ENCODE measurements around the gene PLEKHS1.
"Not testable (repeated sequence)": the region's sequence is repeated elsewhere in the genome, so short reads cannot be mapped to it uniquely, and the experiment has no call there.

Gene PLEKHS1

DNA sequence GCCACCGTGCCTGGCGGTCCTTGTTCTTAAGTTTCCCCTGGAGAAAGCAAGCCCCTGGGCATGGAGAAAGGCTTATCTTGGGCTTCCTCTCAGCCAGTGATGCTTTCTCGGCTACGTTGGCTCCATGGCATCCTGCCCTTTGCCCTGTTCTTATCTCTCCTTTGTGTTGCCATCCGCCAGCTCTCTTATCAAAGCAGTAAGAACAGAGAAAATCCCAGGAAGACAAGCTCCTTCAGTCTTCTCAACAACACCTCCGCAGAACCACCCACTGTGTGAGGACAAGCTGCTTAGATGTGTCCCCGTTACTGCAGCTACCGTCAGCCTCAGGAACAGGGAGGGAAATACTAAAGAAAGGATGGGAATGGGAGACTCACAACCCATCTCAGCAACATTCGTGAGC is 3.3 kb downstream of the PLEKHS1 start:
- Mint-ChIP-seq H3K27me3 (ENCODE audit: low read depth) (peaks cover 36% of the 10 kb centered on the region), H3K4me1 (ENCODE audit: low read depth) (no peaks in the 10 kb centered on the region), H3K4me3 (no peak overlapping the region), H3K27ac (no peak overlapping the region), H3K9me3 (no peaks in the 10 kb centered on the region), H3K36me3 (ENCODE audit: low read depth) (no peaks in the 10 kb centered on the region)

DNA sequence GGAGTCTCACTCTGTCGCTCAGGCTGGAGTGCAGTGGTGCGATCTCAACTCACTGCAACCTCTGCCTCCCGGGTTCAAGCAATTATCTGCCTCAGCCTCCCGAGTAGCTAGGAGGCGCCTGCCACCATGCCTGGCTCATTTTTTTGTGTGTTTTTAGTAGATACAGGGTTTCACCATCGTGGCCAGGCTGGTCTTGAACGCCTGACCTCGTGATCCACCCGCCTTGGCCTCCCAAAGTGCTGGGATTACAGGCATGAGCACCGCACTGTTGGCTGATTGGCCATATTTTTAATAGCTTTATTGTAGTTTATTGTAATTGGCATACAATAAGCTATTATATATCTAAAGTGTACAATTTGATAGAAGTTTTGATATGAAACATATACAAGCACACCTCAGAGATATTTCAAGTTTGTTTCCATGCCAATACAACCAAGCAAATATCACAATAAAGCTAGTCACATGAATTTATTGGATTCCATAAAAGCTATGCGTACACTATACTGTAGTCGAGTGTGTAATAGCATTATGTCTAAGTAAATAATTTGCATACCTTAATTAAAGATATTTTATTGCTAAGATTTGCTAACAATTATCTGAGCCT is 5.6 kb downstream of the PLEKHS1 start:
- Mint-ChIP-seq H3K9me3 (no peaks in the 10 kb centered on the region), H3K27me3 (ENCODE audit: low read depth) (peaks cover 34% of the 10 kb centered on the region), H3K4me3 (no peak overlapping the region), H3K4me1 (ENCODE audit: low read depth) (no peaks in the 10 kb centered on the region), H3K27ac (no peak overlapping the region), H3K36me3 (ENCODE audit: low read depth) (no peaks in the 10 kb centered on the region)

DNA sequence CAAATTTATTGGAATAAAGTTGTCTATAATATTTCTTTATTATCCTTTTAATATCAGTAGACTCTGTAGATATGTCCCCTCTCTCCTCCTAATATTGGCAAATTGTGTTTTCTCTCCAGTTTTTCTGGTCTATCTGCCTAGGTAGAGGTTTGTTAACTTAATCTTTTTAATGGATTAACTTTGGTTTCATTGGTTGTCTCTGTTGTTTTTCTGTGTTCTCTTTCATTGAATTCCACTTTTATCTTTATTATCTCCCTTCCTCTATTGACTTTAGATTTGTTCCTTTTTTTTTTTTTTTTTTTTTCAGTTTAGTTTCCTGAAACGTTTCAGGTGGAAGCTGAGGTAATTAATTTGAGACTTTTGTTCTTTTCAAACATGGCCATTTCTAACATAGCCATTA is 10.6 kb downstream of the PLEKHS1 start:
- peaks cover 49% of the 10 kb centered on the region for H3K27me3 Mint-ChIP-seq (ENCODE audit: low read depth)
- H3K4me1 Mint-ChIP-seq (ENCODE audit: low read depth): no peaks in the 10 kb centered on the region
- H3K9me3 Mint-ChIP-seq: no peaks in the 10 kb centered on the region
- no peaks in the 10 kb centered on the region for H3K36me3 Mint-ChIP-seq (ENCODE audit: low read depth)
- H3K4me3 Mint-ChIP-seq: no peak overlapping the region
- no peak overlapping the region for H3K27ac Mint-ChIP-seq

DNA sequence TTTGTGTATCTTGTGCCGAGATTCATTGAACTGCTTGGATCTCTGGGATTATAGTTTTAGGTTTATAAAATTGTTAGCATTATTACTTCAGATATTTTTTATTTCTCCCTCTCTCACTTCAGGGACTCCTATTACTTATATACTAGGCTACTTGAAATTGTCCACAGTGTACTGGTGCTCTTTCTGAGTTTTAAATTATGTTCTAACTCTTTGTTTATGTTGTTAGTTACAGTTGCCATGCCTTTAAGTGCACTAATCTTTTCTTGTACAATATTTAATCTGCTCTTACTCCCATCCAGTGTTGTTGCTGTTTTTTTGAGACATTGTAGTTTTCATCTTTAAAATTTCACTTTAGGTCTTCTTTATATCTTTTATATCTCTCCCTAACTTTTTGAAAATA is 13.1 kb downstream of the PLEKHS1 start:
- Mint-ChIP-seq H3K9me3 (no peaks in the 10 kb centered on the region), H3K27ac (no peak overlapping the region), H3K4me3 (no peak overlapping the region), H3K36me3 (ENCODE audit: low read depth) (no peaks in the 10 kb centered on the region), H3K4me1 (ENCODE audit: low read depth) (no peaks in the 10 kb centered on the region), H3K27me3 (ENCODE audit: low read depth) (peaks cover 59% of the 10 kb centered on the region)

DNA sequence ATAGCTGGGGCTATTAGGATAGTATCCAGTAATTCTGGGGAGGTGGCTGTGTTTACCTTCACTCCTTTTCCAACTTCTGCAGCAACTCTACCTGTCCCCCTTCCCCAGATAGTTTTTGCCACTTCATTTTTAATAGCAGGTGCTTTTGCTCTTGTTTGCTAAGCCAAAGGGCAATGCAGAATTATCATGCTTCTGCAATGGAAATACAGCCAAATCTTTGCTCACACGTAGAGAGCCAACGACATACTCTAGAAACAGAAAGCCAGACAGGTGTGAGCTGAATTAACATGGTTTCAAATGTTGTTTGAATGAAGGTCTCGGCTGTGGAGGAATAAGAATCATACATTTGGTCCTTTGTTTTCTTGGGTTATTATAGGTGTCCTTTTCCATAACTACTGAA is 14.4 kb downstream of the PLEKHS1 start:
- no peak overlapping the region for H3K4me3 Mint-ChIP-seq
- H3K27ac Mint-ChIP-seq: no peak overlapping the region
- H3K4me1 Mint-ChIP-seq (ENCODE audit: low read depth): no peaks in the 10 kb centered on the region
- H3K9me3 Mint-ChIP-seq: no peaks in the 10 kb centered on the region
- no peaks in the 10 kb centered on the region for H3K36me3 Mint-ChIP-seq (ENCODE audit: low read depth)
- H3K27me3 Mint-ChIP-seq (ENCODE audit: low read depth): peaks cover 54% of the 10 kb centered on the region

DNA sequence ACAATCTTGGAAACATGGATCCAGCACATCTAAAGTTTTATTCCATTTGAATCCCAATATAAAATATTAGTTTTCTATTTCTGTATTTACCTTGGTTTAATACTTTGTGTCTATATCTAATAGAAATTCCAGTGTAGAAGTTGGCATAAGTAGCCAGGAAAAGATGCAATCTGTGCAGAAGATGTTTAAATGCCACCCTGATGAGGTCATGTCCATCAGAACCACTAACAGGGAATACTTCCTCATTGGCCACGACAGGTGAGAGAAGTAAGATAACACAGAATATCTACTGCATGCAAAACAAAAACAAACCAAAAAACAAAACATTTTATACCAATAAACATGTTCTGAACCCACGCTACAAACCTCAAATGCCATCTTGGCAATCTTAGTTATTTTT is 15.7 kb downstream of the PLEKHS1 start:
- H3K4me3 Mint-ChIP-seq: no peak overlapping the region
- H3K27me3 Mint-ChIP-seq (ENCODE audit: low read depth): peaks cover 56% of the 10 kb centered on the region
- no peaks in the 10 kb centered on the region for H3K36me3 Mint-ChIP-seq (ENCODE audit: low read depth)
- no peaks in the 10 kb centered on the region for H3K9me3 Mint-ChIP-seq
- H3K4me1 Mint-ChIP-seq (ENCODE audit: low read depth): no peaks in the 10 kb centered on the region
- no peak overlapping the region for H3K27ac Mint-ChIP-seq

DNA sequence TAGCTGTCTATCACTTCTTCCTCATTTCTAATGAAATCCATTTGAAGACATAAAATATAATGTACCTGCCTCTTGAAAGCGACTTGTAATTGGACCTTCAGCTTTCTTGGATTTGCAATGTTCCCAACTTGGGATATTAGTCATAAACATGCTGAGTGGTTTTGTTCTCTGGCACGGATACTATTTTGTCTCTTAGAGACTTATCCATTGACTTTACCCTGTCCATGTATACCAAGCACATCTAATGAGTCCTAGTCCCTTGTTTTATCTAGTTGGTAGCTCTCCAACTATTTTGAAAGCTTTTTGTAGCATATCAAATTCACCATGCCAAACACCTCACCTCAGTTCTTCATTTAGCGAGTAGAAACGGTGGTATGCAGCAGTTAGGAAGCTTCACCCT is 18.9 kb downstream of the PLEKHS1 start:
- H3K27me3 Mint-ChIP-seq (ENCODE audit: low read depth): peaks cover 42% of the 10 kb centered on the region

DNA sequence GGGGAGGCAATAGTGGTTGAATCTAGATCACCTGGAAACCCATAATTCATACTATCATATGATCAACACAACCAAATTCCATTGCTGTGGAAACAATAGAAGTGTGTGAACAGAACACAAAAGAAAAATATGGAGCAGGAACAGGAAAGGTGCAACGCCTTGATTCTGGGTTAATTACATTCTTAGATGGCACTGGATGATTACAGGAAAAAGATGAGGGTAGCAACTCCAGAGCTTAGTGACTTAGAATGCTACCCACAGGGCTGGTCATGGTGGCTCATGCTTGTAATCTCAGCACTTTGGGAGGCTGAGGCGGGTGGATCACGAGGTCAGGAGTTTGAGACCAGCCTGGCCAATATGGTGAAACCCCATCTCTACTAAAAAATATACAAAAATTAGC is 19.6 kb downstream of the PLEKHS1 start:
- not testable (repeated sequence) for H3K36me3 Mint-ChIP-seq (ENCODE audit: low read depth); H3K4me3 Mint-ChIP-seq; H3K9me3 Mint-ChIP-seq; H3K27ac Mint-ChIP-seq; H3K4me1 Mint-ChIP-seq (ENCODE audit: low read depth)
- H3K27me3 Mint-ChIP-seq (ENCODE audit: low read depth): peaks cover 44% of the 10 kb centered on the region

More for the DNA sequence above, 18.9 kb downstream of the PLEKHS1 start:
- Mint-ChIP-seq H3K9me3 (no peaks in the 10 kb centered on the region), H3K4me3 (no peak overlapping the region), H3K36me3 (ENCODE audit: low read depth) (no peaks in the 10 kb centered on the region), H3K27ac (no peak overlapping the region), H3K4me1 (ENCODE audit: low read depth) (no peaks in the 10 kb centered on the region)

DNA sequence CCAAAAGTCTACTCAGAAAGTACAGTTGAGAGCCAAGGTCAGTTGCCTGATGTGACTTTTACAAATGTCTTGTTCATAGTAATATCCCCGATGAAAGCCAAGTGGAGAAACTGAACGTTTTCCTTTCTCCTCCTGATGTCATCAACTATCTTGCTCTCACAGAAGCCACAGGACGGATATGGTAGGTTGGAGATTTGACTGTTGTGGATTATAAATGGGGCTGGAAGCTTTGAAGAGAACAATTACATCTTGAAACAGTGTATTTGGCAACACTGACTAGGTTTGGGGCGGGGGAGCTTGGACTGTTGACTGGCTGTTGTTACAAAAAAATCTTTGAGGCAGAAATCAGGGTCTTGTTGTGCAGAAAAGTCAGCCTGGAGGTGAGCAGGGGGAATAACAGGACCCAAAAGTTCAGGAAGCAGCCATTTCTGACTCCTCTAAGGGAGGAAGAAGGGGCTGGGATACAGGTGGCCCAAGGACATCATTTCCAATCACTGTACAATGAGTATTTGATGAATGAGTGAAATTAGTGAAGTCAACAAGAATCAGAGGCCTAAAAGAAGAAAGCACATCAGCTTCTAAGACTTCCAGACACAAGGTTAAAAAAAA is 24.3 kb downstream of the PLEKHS1 start:
- Mint-ChIP-seq H3K27me3 (ENCODE audit: low read depth) (peaks cover 18% of the 10 kb centered on the region), H3K4me3 (no peak overlapping the region), H3K4me1 (ENCODE audit: low read depth) (no peaks in the 10 kb centered on the region), H3K36me3 (ENCODE audit: low read depth) (no peaks in the 10 kb centered on the region), H3K27ac (no peak overlapping the region), H3K9me3 (no peaks in the 10 kb centered on the region)

DNA sequence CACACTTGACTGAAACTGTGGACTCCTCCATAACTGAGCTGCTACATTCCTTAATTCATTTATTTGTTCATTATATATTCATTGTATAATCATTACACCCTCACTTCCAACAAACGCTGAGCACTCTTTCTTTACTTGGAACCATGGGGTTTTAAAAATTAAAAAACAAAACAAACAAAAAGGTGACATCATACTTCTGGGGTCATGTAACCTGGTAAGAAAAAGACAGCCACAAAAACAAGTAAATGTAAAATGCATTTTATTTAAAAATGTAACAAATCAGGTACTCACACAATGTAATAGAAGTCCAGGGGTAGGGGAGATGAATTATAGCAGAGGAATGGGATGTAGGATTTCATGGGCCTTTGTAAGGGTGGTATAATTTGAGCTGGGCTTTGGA is 25.1 kb downstream of the PLEKHS1 start:
- Mint-ChIP-seq H3K9me3 (no peaks in the 10 kb centered on the region), H3K27ac (no peak overlapping the region), H3K27me3 (ENCODE audit: low read depth) (peaks cover 18% of the 10 kb centered on the region), H3K4me1 (ENCODE audit: low read depth) (no peaks in the 10 kb centered on the region), H3K4me3 (no peak overlapping the region), H3K36me3 (ENCODE audit: low read depth) (no peaks in the 10 kb centered on the region)

DNA sequence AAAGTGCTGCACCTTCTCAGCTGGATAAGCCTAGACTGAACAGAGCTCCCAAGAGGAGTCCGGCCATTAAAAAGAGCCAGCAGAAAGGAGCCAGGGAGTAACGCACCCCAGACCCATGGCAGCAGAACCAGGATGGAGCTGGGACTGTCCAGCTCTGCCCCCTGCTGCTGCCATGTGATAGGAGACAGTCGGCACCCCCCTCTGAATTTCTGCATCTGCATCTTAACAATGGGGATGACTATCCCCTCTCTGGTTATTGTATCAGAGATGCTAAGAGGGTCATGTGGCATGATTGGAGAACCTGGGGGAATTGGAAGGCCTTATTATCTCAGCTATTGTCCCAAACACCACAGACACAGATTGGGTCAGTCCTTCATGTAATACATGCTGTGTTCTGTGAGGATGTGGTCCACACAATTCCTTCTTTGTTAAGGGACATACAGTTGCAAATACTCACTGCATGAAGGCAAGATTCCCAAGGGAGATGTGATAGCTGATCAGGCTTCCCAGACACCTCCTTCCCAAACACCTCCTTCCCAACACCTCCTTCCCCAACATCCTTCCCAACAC is 29.3 kb downstream of the PLEKHS1 start:
- Mint-ChIP-seq H3K4me3 (no peak overlapping the region), H3K9me3 (no peaks in the 10 kb centered on the region), H3K27ac (no peak overlapping the region), H3K27me3 (ENCODE audit: low read depth) (peaks cover 7% of the 10 kb centered on the region), H3K36me3 (ENCODE audit: low read depth) (no peaks in the 10 kb centered on the region), H3K4me1 (ENCODE audit: low read depth) (no peaks in the 10 kb centered on the region)

DNA sequence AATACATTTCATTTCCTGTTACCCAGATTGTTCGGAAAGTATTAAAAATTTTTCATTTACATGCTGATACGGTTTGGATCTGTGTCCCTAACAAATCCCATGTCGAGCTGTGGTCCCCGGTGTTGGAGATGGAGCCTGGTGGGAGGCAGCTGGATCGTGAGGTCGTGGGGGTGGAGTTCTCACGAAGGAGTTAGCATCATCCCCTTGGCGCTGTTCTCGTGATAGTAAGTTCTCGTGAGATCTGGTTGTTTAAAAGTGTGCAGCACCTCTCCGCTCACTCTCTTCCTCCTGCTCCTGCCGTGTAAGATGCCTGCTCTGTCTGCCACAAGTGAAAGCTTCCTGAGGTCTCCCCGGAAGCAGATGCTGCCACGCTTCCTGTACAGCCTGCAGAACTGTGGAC is 30.9 kb downstream of the PLEKHS1 start:
- Mint-ChIP-seq H3K9me3 (no peaks in the 10 kb centered on the region), H3K36me3 (ENCODE audit: low read depth) (no peaks in the 10 kb centered on the region), H3K4me1 (ENCODE audit: low read depth) (no peaks in the 10 kb centered on the region), H3K4me3 (no peak overlapping the region), H3K27me3 (ENCODE audit: low read depth) (no peaks in the 10 kb centered on the region), H3K27ac (no peak overlapping the region)

DNA sequence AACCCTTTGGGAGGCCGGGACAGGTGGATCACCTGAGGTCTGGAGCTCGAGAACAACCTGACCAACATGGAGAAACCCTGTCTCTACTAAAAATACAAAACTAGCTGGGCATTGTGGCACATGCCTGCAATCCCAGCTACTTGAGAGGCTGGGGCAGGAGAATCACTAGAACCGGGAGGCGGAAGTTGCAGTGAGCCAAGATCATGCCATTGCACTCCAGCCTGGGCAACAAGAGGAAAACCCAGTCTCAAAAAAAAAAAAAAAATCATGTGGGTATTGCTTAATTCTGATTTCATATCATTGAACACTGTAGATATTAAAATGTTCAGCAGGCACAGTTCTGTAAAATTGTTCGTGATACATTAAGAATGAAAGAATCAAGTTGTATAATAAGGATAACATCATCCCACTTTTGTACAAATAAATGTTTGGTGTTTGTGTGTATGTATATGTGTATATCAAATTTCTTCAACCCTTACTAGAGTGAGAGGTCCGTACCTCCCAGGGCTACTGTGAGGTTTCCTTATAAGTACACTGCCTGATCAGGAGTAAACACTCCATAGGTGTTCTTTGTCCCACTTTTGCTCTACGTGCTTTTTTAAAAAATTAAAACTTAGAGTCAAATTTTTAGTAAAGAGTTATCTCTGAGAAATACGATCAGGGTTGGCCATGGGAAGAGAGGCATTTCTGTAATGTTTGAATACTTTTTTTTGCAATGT is 31.7 kb downstream of the PLEKHS1 start:
- H3K36me3 Mint-ChIP-seq (ENCODE audit: low read depth): no peaks in the 10 kb centered on the region
- H3K9me3 Mint-ChIP-seq: no peaks in the 10 kb centered on the region
- no peak overlapping the region for H3K4me3 Mint-ChIP-seq
- no peak overlapping the region for H3K27ac Mint-ChIP-seq
- no peaks in the 10 kb centered on the region for H3K4me1 Mint-ChIP-seq (ENCODE audit: low read depth)
- no peaks in the 10 kb centered on the region for H3K27me3 Mint-ChIP-seq (ENCODE audit: low read depth)

DNA sequence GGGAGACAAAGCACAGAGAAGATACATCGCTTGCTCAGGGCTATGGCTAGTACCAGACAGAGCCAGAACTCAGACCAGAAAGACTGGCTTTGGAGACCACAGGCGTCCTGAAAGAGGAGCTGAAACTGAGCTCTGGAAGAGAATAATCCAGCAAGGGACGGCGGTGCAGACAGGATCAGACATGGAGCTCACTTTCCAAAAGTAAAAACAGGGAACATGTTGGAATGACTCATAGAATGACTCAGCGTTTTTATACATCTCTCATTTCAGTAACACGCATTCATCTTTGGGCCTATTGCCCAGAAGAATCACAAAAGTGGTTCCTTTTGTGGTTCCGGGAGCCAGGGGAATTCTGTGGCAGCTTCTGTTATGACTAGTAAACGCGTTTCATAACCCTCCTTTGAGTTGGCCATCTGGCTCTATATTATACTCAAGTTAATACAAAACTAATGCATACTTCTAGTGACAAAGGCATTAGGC is 37.2 kb downstream of the PLEKHS1 start:
- no peaks in the 10 kb centered on the region for H3K4me1 Mint-ChIP-seq (ENCODE audit: low read depth)
- peaks cover 21% of the 10 kb centered on the region for H3K27me3 Mint-ChIP-seq (ENCODE audit: low read depth)
- no peak overlapping the region for H3K4me3 Mint-ChIP-seq
- no peak overlapping the region for H3K27ac Mint-ChIP-seq
- no peaks in the 10 kb centered on the region for H3K36me3 Mint-ChIP-seq (ENCODE audit: low read depth)
- no peaks in the 10 kb centered on the region for H3K9me3 Mint-ChIP-seq

DNA sequence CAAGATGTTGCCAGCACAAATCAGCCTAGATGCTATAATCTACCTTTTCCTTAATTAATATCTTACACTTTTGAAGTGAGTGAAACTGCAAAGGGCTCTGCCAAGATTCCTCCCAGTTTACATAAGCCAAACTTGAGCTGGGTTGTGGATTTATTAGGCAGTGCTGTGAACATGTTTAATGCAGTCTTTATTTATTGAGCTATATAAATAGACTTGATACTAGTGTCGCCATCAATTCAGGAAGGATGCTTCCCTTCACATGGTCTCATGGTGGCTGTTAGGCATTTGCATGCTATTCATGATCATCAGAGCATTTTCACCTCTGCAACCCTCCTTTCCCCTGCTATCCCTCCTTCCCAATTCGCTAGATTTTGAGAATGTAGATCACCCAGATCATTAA is 40.2 kb downstream of the PLEKHS1 start:
- no peak overlapping the region for H3K27ac Mint-ChIP-seq
- peaks cover 45% of the 10 kb centered on the region for H3K27me3 Mint-ChIP-seq (ENCODE audit: low read depth)

More for the DNA sequence above, 40.2 kb downstream of the PLEKHS1 start:
- Mint-ChIP-seq H3K4me1 (ENCODE audit: low read depth) (no peaks in the 10 kb centered on the region), H3K4me3 (no peak overlapping the region), H3K9me3 (no peaks in the 10 kb centered on the region), H3K36me3 (ENCODE audit: low read depth) (no peaks in the 10 kb centered on the region)

Data from T-helper 1 cell treated with Interleukin-12 subunit alpha and Interleukin-12 subunit beta and Interleukin-4 antibody, amounts not matched to agents 30 μg/mL and 1 μg/mL, for 36 hours (primary cell).